ENCODE data around the gene RPS10.
"Not testable (repeated sequence)": the region's sequence is repeated elsewhere in the genome, so short reads cannot be mapped to it uniquely, and the experiment has no call there.

The RPS10 gene

GRCh38 chr6:34383161-34383631 lies 42.7 kb downstream of the RPS10 start:
- ChIA-PET CTCF (interaction anchor here (0.9 to 2.5 kb wide), 4 partner anchors 19 to 226 kb away, joined by 3 to 11 read pairs (median 3); no protein-coding TSS in a partner anchor), POLR2A (interaction anchor here (0.6 to 1.0 kb wide), 2 partner anchors 83 to 259 kb away, joined by 3 to 5 read pairs; no protein-coding TSS in a partner anchor)
- TF ChIP-seq CTCF (IDR thresholded peaks at IDR 0.05; ENCODE audit: control extremely low read depth, extremely low read depth, low read depth, missing control alignments): no peak
- no peak for DNase-seq (ENCODE audit: extremely low spot score)

- CTCF ChIA-PET: interaction anchor here (0.8 to 1.4 kb wide), 3 partner anchors 10 to 34 kb away, joined by 3 to 4 read pairs (median 3); no protein-coding TSS in a partner anchor
- DNase-seq (ENCODE audit: extremely low spot score): no peak
- TF ChIP-seq CTCF (IDR thresholded peaks at IDR 0.05; ENCODE audit: control extremely low read depth, extremely low read depth, low read depth, missing control alignments): no peak
- POLR2A ChIA-PET: no interaction called here
Observed at GRCh38 chr6:34381081-34381480, 44.8 kb downstream of the RPS10 start.

GRCh38 chr6:34378470-34378869 lies 47.4 kb downstream of the RPS10 start:
- TF ChIP-seq CTCF (IDR thresholded peaks at IDR 0.05; ENCODE audit: control extremely low read depth, extremely low read depth, low read depth, missing control alignments): no peak
- ChIA-PET POLR2A (no interaction called here), CTCF (interaction anchor here (0.8 to 0.9 kb wide), 2 partner anchors 9 to 129 kb away, joined by 3 read pairs; no protein-coding TSS in a partner anchor)
- no peak for DNase-seq (ENCODE audit: extremely low spot score)

- CTCF ChIA-PET: interaction anchor here (0.8 kb wide), 1 partner anchor 10 kb away, joined by 3 read pairs; no protein-coding TSS in a partner anchor
- POLR2A ChIA-PET: no interaction called here
- DNase-seq (ENCODE audit: extremely low spot score): no peak
- TF ChIP-seq CTCF (IDR thresholded peaks at IDR 0.05; ENCODE audit: control extremely low read depth, extremely low read depth, low read depth, missing control alignments): no peak
Observed at GRCh38 chr6:34377984-34378383, 47.9 kb downstream of the RPS10 start.

GRCh38 chr6:34377571-34377970 lies 48.3 kb downstream of the RPS10 start:
- CTCF ChIA-PET: not testable (repeated sequence)

GRCh38 chr6:34375833-34376232 lies 50.0 kb downstream of the RPS10 start:
- TF ChIP-seq CTCF (IDR thresholded peaks at IDR 0.05; ENCODE audit: control extremely low read depth, extremely low read depth, low read depth, missing control alignments): no peak
- CTCF ChIA-PET: interaction anchor here (1.3 kb wide), 1 partner anchor 13 kb away, joined by 3 read pairs; no protein-coding TSS in a partner anchor
- POLR2A ChIA-PET: no interaction called here
- DNase-seq (ENCODE audit: extremely low spot score): no peak

More at GRCh38 chr6:34377571-34377970, 48.3 kb downstream of the RPS10 start:
- POLR2A ChIA-PET; DNase-seq (ENCODE audit: extremely low spot score): not testable (repeated sequence)

- ChIA-PET CTCF (no interaction called here), POLR2A (interaction anchor here (0.6 kb wide), 1 partner anchor 145 kb away, joined by 4 read pairs; no protein-coding TSS in a partner anchor)
- TF ChIP-seq CTCF (IDR thresholded peaks at IDR 0.05; ENCODE audit: control extremely low read depth, extremely low read depth, low read depth, missing control alignments): no peak
- no peak for DNase-seq (ENCODE audit: extremely low spot score)
Observed at GRCh38 chr6:34374508-34374907, 51.4 kb downstream of the RPS10 start.

Data from GM10248 (cell line).